ENCODE data around the gene MTHFD2L. TPM values are rescaled to one million over a fixed set of nuclear protein-coding genes. Genes with fewer than 3 reads are reported as not detected.

Gene MTHFD2L
- total RNA-seq, 1 experiment from 2014 or later, result 9.4 TPM

DNA sequence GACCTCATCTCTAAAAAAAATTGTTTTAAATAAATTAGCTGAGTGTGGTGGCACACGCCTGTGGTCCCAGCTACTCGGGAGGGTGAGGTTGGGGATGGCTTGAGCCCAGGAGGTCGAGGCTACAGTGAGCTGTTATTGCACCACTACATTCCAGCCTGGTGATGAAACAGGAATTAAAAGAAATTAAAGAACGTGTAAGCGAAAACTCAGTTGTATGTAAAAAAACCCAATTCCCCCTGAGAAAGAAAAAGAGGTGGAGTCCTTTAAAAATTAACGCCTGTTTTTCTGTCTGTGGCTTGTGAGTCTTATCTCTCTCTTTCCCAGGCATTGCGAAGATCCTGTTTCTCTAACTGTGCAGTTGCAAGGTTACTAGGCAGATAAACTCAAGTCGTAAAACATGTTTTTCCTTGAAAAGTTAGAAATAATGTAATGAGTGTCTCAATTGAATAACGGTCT, 172.4 kb downstream of the MTHFD2L start:
- CTCF ChIA-PET, result no interaction called here
- ATAC-seq, result no peak
- no peak for DNase-seq (ENCODE audit: low spot score)
- no peaks in the 10 kb centered on the region for H3K27me3 Mint-ChIP-seq (ENCODE audit: low read depth)
- H3K9me3 Mint-ChIP-seq, result peaks cover 6% of the 10 kb centered on the region
- H3K4me1 Mint-ChIP-seq, result peaks cover 16% of the 10 kb centered on the region
- H3K27ac Mint-ChIP-seq, result no peak overlapping the region
- TF ChIP-seq, protein P1, sequence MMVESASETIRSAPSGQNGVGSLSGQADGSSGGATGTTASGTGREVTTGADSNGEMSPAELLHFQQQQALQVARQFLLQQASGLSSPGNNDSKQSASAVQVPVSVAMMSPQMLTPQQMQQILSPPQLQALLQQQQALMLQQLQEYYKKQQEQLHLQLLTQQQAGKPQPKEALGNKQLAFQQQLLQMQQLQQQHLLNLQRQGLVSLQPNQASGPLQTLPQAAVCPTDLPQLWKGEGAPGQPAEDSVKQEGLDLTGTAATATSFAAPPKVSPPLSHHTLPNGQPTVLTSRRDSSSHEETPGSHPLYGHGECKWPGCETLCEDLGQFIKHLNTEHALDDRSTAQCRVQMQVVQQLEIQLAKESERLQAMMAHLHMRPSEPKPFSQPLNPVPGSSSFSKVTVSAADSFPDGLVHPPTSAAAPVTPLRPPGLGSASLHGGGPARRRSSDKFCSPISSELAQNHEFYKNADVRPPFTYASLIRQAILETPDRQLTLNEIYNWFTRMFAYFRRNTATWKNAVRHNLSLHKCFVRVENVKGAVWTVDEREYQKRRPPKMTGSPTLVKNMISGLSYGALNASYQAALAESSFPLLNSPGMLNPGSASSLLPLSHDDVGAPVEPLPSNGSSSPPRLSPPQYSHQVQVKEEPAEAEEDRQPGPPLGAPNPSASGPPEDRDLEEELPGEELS (CRISPR knock-in tag; IDR thresholded peaks at IDR 0.05), result no peak
- TF ChIP-seq CREM (CRISPR knock-in tag; IDR thresholded peaks at IDR 0.05) (no peak), NR3C1 (CRISPR knock-in tag; conservative IDR thresholded peaks at IDR 0.05; ENCODE audit: low read depth) (no peak), FOXP1 (CRISPR knock-in tag; IDR thresholded peaks at IDR 0.05; ENCODE audit: borderline replicate concordance) (no peak), MXD4 (CRISPR knock-in tag; IDR thresholded peaks at IDR 0.05; ENCODE audit: borderline replicate concordance) (no peak), NR1H2 (CRISPR knock-in tag; IDR thresholded peaks at IDR 0.05) (no peak)
- TF ChIP-seq, protein P2, sequence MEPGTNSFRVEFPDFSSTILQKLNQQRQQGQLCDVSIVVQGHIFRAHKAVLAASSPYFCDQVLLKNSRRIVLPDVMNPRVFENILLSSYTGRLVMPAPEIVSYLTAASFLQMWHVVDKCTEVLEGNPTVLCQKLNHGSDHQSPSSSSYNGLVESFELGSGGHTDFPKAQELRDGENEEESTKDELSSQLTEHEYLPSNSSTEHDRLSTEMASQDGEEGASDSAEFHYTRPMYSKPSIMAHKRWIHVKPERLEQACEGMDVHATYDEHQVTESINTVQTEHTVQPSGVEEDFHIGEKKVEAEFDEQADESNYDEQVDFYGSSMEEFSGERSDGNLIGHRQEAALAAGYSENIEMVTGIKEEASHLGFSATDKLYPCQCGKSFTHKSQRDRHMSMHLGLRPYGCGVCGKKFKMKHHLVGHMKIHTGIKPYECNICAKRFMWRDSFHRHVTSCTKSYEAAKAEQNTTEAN (CRISPR knock-in tag; IDR thresholded peaks at IDR 0.05), result no peak
- TF ChIP-seq, protein P3, sequence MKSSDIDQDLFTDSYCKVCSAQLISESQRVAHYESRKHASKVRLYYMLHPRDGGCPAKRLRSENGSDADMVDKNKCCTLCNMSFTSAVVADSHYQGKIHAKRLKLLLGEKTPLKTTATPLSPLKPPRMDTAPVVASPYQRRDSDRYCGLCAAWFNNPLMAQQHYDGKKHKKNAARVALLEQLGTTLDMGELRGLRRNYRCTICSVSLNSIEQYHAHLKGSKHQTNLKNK (CRISPR knock-in tag; IDR thresholded peaks at IDR 0.05), result no peak
- TF ChIP-seq, protein P4, sequence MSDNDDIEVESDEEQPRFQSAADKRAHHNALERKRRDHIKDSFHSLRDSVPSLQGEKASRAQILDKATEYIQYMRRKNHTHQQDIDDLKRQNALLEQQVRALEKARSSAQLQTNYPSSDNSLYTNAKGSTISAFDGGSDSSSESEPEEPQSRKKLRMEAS (CRISPR knock-in tag; IDR thresholded peaks at IDR 0.05), result no peak
- TF ChIP-seq, protein P5, sequence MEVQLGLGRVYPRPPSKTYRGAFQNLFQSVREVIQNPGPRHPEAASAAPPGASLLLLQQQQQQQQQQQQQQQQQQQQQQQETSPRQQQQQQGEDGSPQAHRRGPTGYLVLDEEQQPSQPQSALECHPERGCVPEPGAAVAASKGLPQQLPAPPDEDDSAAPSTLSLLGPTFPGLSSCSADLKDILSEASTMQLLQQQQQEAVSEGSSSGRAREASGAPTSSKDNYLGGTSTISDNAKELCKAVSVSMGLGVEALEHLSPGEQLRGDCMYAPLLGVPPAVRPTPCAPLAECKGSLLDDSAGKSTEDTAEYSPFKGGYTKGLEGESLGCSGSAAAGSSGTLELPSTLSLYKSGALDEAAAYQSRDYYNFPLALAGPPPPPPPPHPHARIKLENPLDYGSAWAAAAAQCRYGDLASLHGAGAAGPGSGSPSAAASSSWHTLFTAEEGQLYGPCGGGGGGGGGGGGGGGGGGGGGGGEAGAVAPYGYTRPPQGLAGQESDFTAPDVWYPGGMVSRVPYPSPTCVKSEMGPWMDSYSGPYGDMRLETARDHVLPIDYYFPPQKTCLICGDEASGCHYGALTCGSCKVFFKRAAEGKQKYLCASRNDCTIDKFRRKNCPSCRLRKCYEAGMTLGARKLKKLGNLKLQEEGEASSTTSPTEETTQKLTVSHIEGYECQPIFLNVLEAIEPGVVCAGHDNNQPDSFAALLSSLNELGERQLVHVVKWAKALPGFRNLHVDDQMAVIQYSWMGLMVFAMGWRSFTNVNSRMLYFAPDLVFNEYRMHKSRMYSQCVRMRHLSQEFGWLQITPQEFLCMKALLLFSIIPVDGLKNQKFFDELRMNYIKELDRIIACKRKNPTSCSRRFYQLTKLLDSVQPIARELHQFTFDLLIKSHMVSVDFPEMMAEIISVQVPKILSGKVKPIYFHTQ (CRISPR knock-in tag; IDR thresholded peaks at IDR 0.05), result no peak
- TF ChIP-seq, protein P6, sequence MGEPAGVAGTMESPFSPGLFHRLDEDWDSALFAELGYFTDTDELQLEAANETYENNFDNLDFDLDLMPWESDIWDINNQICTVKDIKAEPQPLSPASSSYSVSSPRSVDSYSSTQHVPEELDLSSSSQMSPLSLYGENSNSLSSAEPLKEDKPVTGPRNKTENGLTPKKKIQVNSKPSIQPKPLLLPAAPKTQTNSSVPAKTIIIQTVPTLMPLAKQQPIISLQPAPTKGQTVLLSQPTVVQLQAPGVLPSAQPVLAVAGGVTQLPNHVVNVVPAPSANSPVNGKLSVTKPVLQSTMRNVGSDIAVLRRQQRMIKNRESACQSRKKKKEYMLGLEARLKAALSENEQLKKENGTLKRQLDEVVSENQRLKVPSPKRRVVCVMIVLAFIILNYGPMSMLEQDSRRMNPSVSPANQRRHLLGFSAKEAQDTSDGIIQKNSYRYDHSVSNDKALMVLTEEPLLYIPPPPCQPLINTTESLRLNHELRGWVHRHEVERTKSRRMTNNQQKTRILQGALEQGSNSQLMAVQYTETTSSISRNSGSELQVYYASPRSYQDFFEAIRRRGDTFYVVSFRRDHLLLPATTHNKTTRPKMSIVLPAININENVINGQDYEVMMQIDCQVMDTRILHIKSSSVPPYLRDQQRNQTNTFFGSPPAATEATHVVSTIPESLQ (CRISPR knock-in tag; IDR thresholded peaks at IDR 0.05), result no peak
- no peak overlapping the region for H3K4me3 Mint-ChIP-seq
- H3K36me3 Mint-ChIP-seq, result no peaks in the 10 kb centered on the region
- POLR2A ChIA-PET, result no interaction called here

DNA sequence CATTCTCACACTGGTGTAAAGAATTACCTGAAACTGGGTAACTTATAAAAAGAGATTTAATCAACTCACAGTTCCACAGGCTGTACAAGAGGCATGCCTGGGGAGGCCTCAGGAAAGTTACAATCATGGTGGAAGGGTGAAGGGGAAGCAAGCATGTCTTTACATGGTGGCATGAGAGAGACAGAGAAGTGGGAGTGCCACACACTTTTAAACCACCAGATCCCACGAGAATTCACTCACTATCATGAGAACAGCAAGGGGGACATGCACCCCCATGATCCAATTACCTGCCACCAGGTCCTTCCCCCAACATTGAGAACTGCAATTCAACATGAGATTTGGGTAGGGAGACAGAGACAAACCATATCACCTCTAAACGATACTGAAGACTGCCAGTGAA, 173.3 kb downstream of the MTHFD2L start:
- H3K27me3 Mint-ChIP-seq (ENCODE audit: low read depth), result no peaks in the 10 kb centered on the region
- POLR2A ChIA-PET, result no interaction called here
- H3K9me3 Mint-ChIP-seq, result peaks cover 6% of the 10 kb centered on the region
- DNase-seq (ENCODE audit: low spot score), result no peak
- H3K4me3 Mint-ChIP-seq, result no peak overlapping the region
- H3K36me3 Mint-ChIP-seq, result no peaks in the 10 kb centered on the region
- CTCF ChIA-PET, result interaction anchor here (0.5 kb wide), 1 partner anchor 142 kb away, joined by 5 read pairs; no protein-coding TSS in a partner anchor
- no peak overlapping the region for H3K27ac Mint-ChIP-seq
- TF ChIP-seq, protein P7, sequence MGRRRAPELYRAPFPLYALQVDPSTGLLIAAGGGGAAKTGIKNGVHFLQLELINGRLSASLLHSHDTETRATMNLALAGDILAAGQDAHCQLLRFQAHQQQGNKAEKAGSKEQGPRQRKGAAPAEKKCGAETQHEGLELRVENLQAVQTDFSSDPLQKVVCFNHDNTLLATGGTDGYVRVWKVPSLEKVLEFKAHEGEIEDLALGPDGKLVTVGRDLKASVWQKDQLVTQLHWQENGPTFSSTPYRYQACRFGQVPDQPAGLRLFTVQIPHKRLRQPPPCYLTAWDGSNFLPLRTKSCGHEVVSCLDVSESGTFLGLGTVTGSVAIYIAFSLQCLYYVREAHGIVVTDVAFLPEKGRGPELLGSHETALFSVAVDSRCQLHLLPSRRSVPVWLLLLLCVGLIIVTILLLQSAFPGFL (CRISPR knock-in tag; IDR thresholded peaks at IDR 0.05; ENCODE audit: borderline replicate concordance), result no peak
- no peak for TF ChIP-seq ZNF396 (CRISPR knock-in tag; IDR thresholded peaks at IDR 0.05; ENCODE audit: borderline replicate concordance)
- peaks cover 17% of the 10 kb centered on the region for H3K4me1 Mint-ChIP-seq
- no peak for ATAC-seq
